ENCODE data around the gene SP140. TPM values are rescaled to one million over a fixed set of nuclear protein-coding genes. Genes with fewer than 3 reads are reported as not detected.

The SP140 gene
- total RNA-seq, 4 donors from 2014 or later = 1.3 to 2.4 (median 1.4) TPM; not detected in 1

DNA sequence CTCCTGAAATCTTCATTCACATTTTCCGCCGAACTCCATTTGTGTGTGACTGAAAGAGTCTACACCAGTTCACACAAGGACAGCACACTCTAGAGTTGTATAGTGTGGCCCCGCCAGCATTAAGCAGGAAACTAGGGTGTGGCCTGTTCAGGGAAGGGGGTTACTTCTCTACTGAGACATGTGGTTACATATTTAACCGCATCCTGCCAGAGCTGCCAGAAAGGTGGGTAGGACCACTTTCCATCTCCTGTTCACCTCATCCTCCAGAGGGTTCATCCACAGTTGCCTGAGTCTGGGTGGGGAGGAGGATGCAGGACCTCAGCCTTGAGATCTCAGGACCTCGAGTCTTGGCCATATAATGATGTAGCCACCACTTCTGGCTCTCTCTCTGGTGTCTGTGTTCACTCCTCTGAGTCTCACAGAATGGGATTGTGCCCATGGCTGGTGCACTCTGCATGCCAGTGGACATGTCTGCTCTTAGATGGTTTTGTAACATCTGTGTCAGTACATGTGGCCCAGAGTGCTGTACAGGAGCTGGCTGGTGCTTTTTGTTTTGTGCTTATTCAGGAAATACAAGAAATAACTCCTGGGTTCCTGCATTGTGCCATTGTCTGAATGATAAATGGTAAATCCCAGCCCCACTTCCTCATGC lies 93.8 kb downstream of the SP140 start:
- intact Hi-C loops (cut with DNase I; ENCODE audit: low total_unique reads) = no loop called here
- TF ChIP-seq, protein P1, sequence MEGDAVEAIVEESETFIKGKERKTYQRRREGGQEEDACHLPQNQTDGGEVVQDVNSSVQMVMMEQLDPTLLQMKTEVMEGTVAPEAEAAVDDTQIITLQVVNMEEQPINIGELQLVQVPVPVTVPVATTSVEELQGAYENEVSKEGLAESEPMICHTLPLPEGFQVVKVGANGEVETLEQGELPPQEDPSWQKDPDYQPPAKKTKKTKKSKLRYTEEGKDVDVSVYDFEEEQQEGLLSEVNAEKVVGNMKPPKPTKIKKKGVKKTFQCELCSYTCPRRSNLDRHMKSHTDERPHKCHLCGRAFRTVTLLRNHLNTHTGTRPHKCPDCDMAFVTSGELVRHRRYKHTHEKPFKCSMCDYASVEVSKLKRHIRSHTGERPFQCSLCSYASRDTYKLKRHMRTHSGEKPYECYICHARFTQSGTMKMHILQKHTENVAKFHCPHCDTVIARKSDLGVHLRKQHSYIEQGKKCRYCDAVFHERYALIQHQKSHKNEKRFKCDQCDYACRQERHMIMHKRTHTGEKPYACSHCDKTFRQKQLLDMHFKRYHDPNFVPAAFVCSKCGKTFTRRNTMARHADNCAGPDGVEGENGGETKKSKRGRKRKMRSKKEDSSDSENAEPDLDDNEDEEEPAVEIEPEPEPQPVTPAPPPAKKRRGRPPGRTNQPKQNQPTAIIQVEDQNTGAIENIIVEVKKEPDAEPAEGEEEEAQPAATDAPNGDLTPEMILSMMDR (IDR thresholded peaks at IDR 0.05) = no peak
- no peak for TF ChIP-seq POLR2A (IDR thresholded peaks at IDR 0.05)
- 75 to 82% methylated on average over 5 of the region's 5 CpGs for WGBS, 2 donors
- DNase-seq (ENCODE audit: low spot score in 2 of 2) = no peak
- H3K4me3 ChIP-seq (ENCODE audit: low read depth, poor library complexity, severe bottlenecking) = no peak overlapping the region

DNA sequence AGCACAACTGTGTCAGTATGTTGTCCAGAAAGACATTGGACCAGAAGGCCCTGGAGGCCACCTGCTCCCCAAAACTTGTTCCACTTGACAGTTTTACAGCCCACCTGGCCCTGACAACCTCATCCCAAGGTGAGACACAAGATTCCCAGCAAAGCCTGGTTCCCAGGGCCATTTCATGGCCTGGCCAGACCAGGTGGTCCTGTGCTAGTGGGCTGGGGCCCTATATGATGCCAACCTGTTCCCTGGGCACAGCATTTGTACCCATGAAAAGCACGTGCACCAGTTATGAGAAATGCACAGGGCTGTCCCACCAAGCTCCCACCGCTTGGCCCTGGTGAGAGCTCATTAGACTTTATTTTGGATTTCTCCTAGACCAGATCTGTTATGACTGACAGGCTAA lies 95.5 kb downstream of the SP140 start:
- intact Hi-C loops (cut with DNase I; ENCODE audit: low total_unique reads) = no loop called here
- H3K4me3 ChIP-seq (ENCODE audit: low read depth, poor library complexity, severe bottlenecking) = no peak overlapping the region
- WGBS, 2 donors = 84 to 90% methylated on average over 2 of the region's 2 CpGs
- no peak for DNase-seq (ENCODE audit: low spot score in 2 of 2)
- TF ChIP-seq POLR2A (IDR thresholded peaks at IDR 0.05) = no peak
- TF ChIP-seq, protein P1 (IDR thresholded peaks at IDR 0.05) = no peak

DNA sequence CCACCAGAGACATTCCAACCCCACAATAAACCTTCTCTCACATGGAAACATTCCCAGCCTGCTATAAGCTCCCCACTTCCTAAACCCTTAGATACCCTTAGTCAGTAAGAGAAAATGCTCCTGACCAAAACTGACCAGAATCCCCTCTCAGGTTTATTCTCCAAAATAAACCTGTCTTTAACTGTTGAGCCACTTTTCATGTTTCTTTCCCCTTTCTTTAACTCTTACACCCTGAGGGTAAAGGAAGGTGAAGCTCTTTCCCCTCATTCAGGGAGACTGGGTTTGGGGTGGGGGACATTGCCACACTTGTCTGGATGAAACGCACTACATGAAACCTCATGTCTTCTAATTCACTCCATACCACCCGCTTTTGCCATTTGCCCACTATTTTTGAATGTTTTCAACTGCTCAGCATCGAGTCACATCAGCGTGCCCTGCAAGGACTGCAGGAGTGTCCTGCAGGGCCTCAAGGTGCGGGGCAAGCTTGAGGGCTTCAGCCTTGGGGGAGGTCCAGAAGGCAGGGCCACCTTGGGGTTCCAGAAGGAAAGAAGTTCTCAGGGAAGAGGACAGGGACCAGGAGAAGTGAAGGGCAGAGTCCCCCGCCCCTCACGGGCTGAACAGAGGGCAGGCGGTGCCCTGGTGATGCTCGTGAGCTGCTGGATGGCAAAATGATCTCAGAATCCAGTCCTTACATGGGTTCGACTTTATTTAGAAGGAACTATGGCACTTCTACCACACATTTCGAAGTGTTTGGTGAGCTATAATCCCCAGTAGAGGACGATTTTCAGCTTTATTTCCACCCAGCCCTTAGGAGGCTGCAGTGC lies 97.2 kb downstream of the SP140 start:
- TF ChIP-seq, protein P1 (IDR thresholded peaks at IDR 0.05) = no peak
- TF ChIP-seq POLR2A (IDR thresholded peaks at IDR 0.05) = no peak
- intact Hi-C loops (cut with DNase I; ENCODE audit: low total_unique reads) = no loop called here
- H3K4me3 ChIP-seq (ENCODE audit: low read depth, poor library complexity, severe bottlenecking) = no peak overlapping the region
- 82 to 94% methylated on average over 11 to 12 of the region's 12 CpGs for WGBS, 2 donors
- DNase-seq (ENCODE audit: low spot score in 2 of 2) = no peak

DNA sequence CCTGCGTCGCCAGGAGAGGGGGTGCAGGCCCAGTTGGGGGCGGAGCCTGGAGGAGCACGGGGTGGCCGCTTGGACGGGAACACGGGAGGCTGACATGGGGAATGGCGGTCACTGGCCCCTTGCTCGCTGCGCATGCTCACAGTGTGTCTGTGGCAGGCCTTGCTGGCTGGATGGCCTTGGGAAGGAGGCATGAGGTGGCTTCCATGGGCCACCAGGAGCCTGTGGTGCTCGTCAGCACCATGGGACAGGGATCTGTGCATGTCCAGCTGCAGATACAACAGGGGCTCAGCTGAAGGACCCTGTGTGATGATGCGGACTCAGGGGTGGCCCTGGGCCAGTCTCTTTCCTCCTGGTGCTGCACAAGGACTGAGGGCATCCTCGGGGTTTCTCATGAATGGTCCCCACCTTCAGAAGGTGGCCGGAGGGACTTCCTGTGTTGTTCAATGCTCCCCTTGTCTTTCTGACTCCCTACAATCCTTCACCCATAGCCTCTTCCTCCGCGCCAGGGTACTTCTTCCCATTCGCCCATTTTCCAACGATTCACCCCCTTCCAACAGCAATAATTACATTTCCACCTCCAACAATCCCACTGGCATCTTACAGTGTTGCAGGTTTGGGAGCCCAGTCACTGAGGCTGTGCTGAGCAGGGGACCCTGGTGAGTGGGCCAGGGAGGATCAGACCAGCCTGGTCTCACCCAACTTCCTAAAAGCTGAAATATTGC lies 98.0 kb downstream of the SP140 start:
- H3K4me3 ChIP-seq (ENCODE audit: low read depth, poor library complexity, severe bottlenecking) = no peak overlapping the region
- 88 to 89% methylated on average over 18 of the region's 18 CpGs for WGBS, 2 donors
- intact Hi-C loops (cut with DNase I; ENCODE audit: low total_unique reads) = no loop called here
- TF ChIP-seq, protein P1 (IDR thresholded peaks at IDR 0.05) = no peak
- no peak for TF ChIP-seq POLR2A (IDR thresholded peaks at IDR 0.05)
- peak in 1 of 2 donors; percentile 68 for DNase-seq (ENCODE audit: low spot score in 2 of 2)

DNA sequence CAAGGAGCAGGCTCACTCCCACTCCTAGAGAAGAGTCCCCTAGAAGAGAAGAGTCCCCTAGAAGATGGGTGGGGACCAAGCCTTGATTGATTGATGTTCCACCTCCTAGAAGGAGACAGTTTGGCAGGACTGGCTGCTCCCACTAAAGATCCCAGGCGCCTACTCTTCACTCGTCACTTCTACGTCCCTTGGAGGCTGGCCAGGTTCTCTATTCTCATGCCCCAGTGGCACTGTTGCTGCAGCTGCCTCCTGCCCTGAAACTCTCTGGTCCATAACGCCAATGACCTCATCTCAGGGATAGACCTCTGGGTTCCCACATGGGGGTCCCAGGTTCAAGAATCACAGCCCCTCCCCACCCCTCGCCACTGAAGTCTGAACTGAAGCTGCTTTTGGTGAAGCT lies 99.0 kb downstream of the SP140 start:
- intact Hi-C loops (cut with DNase I; ENCODE audit: low total_unique reads) = no loop called here
- H3K4me3 ChIP-seq (ENCODE audit: low read depth, poor library complexity, severe bottlenecking) = no peak overlapping the region
- TF ChIP-seq, protein P1 (IDR thresholded peaks at IDR 0.05) = no peak
- TF ChIP-seq POLR2A (IDR thresholded peaks at IDR 0.05) = no peak
- WGBS, 2 donors = 86 to 87% methylated on average over 5 of the region's 5 CpGs
- peak in 1 of 2 donors; percentile 53 for DNase-seq (ENCODE audit: low spot score in 2 of 2)
